A549 (cell line): ENCODE results near the gene ZFPM1. TPM values are rescaled to one million over a fixed set of nuclear protein-coding genes. Genes with fewer than 3 reads are reported as not detected.

Experiments used
- ATAC-seq, 2 experiments: fragments of 200-7000 bp in 1 of 2; fragments of >200 bp in 1 of 2; cut with Nextera tagmentation in 1 of 2; cut with Tn5 transposase in 1 of 2; 3 replicates each; pipeline versions ENCODE4 v1.8.0 to v1.9.1; 2018 to 2020; ENCODE audit warnings: mild to moderate bottlenecking in 1 of 2, moderate library complexity in 1 of 2
- CTCF ChIA-PET: fragments of 300-600 bp; sonication (Branson Sonifier 250); formaldehyde crosslinking; extraction: SDS; loops from one replicate; lab custom pipeline; 2021; ENCODE audit warnings: antibody characterized with exemption, inconsistent platforms; lab: Yijun Ruan, JAX
- POLR2A ChIA-PET: fragments of 350-600 bp; formaldehyde crosslinking; extraction: SDS; loops from one replicate; lab custom pipeline; 2021; ENCODE audit warnings: antibody characterized with exemption, inconsistent platforms; lab: Yijun Ruan, JAX
- DNase-seq, 2 experiments: peaks; one replicate each; pipeline versions ENCODE4 v3.0.0 to v3.0.0-alpha.2; 2011 to 2016; ENCODE audit warnings: low read depth in 1 of 2, low spot score in 1 of 2
- FAIRE-seq: peaks from 2 replicates; lab custom pipeline; 2011; peaks lifted over from hg19 to GRCh38; lab: Jason Lieb, UNC
- H3K27ac ChIP-seq, 2 experiments: fragments of >200 bp; sonication (Bioruptor Twin); formaldehyde crosslinking; 3 replicates each; pipeline ENCODE4 v1.5.1; 2016 to 2017
- H3K4me1 ChIP-seq: fragments of >200 bp; sonication (Bioruptor Twin); formaldehyde crosslinking; 3 replicates; pipeline ENCODE4 v1.6.1; 2016
- H3K4me2 ChIP-seq: fragments of >200 bp; sonication (Bioruptor Twin); formaldehyde crosslinking; 3 replicates; pipeline ENCODE4 v1.6.1; 2016
- H3K4me3 ChIP-seq: fragments of >200 bp; sonication (Bioruptor Twin); formaldehyde crosslinking; 3 replicates; pipeline ENCODE4 v1.5.1; 2016
- H3K9me3 ChIP-seq: fragments of >200 bp; sonication (Bioruptor Twin); formaldehyde crosslinking; 3 replicates; pipeline ENCODE4 v1.6.1; 2016
- CEBPB ChIP-seq, 2 experiments: fragments of >200 bp in 1 of 2; sonication (Bioruptor Twin) in 1 of 2; formaldehyde crosslinking in 1 of 2; IDR thresholded peaks; 2 replicates each; pipeline ENCODE4 v1.6.1; 2012 to 2016
- CHD4 ChIP-seq: fragments of 200-600 bp; sonication (generic); IDR thresholded peaks from 2 replicates; pipeline ENCODE4 v1.6.1; 2016; ENCODE audit warnings: antibody characterized with exemption, mild to moderate bottlenecking, borderline replicate concordance
- GATA3 ChIP-seq: IDR thresholded peaks from 2 replicates; pipeline ENCODE4 v1.6.1; 2012; ENCODE audit warnings: borderline replicate concordance
- KDM1A ChIP-seq: fragments of 200-600 bp; sonication (generic); IDR thresholded peaks from 2 replicates; pipeline ENCODE4 v1.6.1; 2016; ENCODE audit warnings: low read depth, mild to moderate bottlenecking
- PHF8 ChIP-seq: fragments of 200-600 bp; sonication (generic); IDR thresholded peaks from 2 replicates; pipeline ENCODE4 v1.6.1; 2016; ENCODE audit warnings: low read depth, mild to moderate bottlenecking, antibody characterized with exemption, moderate library complexity, borderline replicate concordance
- RFX5 ChIP-seq: fragments of 450-650 bp; IDR thresholded peaks from 2 replicates; pipeline ENCODE4 v1.7.1; 2014; ENCODE audit warnings: antibody characterized with exemption, mild to moderate bottlenecking, moderate library complexity
- RNF2 ChIP-seq: fragments of 200-600 bp; sonication (generic); IDR thresholded peaks from 2 replicates; pipeline ENCODE4 v1.6.1; 2016; ENCODE audit warnings: low read depth, mild to moderate bottlenecking, antibody characterized with exemption, moderate library complexity, borderline replicate concordance
- WGBS: methylation state at CpG from one replicate; pipeline ENCODE4 v1.1.6; 2017; ENCODE audit errors: missing lambda C conversion rate; 5-methylcytosine and 5-hydroxymethylcytosine counted together
- polyA plus RNA-seq, 4 experiments: library from polyadenylated mRNA; depleted of rRNA in 3 of 4; stranded (reverse); fragments of >200 nt; fragmentation: RNase III in 1 of 4; extraction: RNeasy Plus Mini Kit Qiagen cat#74134 plus additional on column Dnase treatment in 1 of 4; gene quantifications; 2 replicates in 3 of 4; 3 replicates in 1 of 4; pipeline ENCODE4 v1.2.3, GENCODE V29; 2011 to 2017
- TF ChIP-seq, protein P1 (sequence below): fragments of 200-600 bp; sonication (generic); IDR thresholded peaks from 2 replicates; pipeline ENCODE4 v1.6.1; 2016; ENCODE audit warnings: antibody characterized with exemption, mild to moderate bottlenecking, moderate library complexity
- TF ChIP-seq, protein P2 (sequence below): fragments of >200 bp; sonication (Bioruptor Twin); formaldehyde crosslinking; IDR thresholded peaks from 2 replicates; pipeline ENCODE4 v1.6.1; 2016
- TF ChIP-seq, protein P3 (sequence below): fragments of 250-450 bp; sonication (Bioruptor Pico); IDR thresholded peaks from 2 replicates; pipeline ENCODE4 v1.5.0; 2021; ENCODE audit warnings: mild to moderate bottlenecking, moderate library complexity, borderline replicate concordance

The ZFPM1 gene
- polyA plus RNA-seq, 2 of the 4 experiments (the other 2 are of a cell fraction) = 0.36 to 2.5 TPM

DNA sequence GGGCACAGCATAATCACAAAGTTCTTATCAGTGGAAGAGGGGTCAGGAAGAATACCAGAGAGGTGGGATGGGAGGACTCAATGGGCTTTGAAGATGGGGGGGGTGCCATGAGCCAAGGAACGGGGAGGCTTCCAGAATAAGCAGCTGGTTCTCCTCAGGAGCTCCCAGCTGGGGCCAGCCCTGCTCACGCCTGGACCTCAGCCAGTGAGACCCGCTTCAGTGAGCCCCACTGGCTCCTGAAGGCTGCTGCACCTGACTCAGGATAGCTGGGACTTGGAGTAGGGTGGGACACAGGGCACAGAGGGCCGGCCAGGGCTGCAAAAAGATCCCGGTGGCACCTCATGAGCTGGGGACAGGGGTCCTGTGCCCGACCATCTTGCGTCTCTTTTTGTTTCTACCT, 92.7 kb downstream of the ZFPM1 start:
- no peak overlapping the region for H3K4me3 ChIP-seq

DNA sequence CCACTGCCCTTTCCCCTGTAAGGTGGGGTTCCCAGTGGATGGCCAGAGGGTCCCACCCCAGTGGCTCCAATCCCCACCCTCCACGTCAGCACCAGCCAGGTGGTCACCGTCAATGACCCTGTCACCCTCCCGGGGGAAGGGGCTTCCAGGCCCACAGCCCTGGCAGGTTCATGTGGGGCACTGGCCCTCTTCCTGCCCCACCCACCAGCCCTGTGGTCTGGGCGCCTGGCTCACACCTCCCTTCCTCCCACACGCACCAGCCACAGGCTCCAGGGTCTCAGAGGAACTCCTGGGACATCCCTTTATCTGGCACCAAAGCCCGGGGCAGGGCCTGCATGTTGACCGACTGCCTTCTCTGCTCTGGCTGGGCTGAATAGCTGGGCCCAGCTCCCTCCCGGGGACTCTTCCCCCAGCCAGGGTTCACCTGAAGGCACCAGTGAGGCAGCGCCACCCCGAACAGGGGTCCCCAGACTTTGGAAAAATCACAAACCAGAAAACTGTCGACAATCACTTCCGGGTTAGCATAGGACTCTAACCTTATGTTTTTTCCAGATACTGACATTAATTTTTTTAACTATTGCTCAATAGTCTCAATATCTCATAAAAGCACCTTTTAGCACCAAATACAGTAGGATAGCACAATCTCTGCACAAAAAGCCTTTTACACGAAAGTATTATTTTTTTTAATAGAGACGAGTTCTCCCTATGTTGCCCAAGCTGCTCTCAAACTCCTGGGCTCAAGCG, 95.2 kb downstream of the ZFPM1 start:
- FAIRE-seq = no peak
- CTCF ChIA-PET = interaction anchor here (1.7 kb wide), 1 partner anchor 8 kb away, joined by 4 read pairs; no protein-coding TSS in a partner anchor

More for the DNA sequence above, 92.7 kb downstream of the ZFPM1 start:
- TF ChIP-seq, protein P1, sequence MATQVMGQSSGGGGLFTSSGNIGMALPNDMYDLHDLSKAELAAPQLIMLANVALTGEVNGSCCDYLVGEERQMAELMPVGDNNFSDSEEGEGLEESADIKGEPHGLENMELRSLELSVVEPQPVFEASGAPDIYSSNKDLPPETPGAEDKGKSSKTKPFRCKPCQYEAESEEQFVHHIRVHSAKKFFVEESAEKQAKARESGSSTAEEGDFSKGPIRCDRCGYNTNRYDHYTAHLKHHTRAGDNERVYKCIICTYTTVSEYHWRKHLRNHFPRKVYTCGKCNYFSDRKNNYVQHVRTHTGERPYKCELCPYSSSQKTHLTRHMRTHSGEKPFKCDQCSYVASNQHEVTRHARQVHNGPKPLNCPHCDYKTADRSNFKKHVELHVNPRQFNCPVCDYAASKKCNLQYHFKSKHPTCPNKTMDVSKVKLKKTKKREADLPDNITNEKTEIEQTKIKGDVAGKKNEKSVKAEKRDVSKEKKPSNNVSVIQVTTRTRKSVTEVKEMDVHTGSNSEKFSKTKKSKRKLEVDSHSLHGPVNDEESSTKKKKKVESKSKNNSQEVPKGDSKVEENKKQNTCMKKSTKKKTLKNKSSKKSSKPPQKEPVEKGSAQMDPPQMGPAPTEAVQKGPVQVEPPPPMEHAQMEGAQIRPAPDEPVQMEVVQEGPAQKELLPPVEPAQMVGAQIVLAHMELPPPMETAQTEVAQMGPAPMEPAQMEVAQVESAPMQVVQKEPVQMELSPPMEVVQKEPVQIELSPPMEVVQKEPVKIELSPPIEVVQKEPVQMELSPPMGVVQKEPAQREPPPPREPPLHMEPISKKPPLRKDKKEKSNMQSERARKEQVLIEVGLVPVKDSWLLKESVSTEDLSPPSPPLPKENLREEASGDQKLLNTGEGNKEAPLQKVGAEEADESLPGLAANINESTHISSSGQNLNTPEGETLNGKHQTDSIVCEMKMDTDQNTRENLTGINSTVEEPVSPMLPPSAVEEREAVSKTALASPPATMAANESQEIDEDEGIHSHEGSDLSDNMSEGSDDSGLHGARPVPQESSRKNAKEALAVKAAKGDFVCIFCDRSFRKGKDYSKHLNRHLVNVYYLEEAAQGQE = no peak
- TF ChIP-seq GATA3 (no peak), RFX5 (no peak), PHF8 (no peak), KDM1A (no peak)
- no peak overlapping the region for H3K4me2 ChIP-seq
- H3K9me3 ChIP-seq = peaks cover 33% of the 10 kb centered on the region
- 21% methylated on average over 7 of the region's 7 CpGs for WGBS
- CTCF ChIA-PET = interaction anchor here (0.8 to 1.9 kb wide), 3 partner anchors 10 to 17 kb away, joined by 3 to 5 read pairs (median 3); no protein-coding TSS in a partner anchor
- no peaks in the 10 kb centered on the region for H3K4me1 ChIP-seq
- DNase-seq = no peak
- no peak overlapping the region for H3K27ac ChIP-seq
- POLR2A ChIA-PET = no interaction called here
- no peak for ATAC-seq
- FAIRE-seq = no peak

DNA sequence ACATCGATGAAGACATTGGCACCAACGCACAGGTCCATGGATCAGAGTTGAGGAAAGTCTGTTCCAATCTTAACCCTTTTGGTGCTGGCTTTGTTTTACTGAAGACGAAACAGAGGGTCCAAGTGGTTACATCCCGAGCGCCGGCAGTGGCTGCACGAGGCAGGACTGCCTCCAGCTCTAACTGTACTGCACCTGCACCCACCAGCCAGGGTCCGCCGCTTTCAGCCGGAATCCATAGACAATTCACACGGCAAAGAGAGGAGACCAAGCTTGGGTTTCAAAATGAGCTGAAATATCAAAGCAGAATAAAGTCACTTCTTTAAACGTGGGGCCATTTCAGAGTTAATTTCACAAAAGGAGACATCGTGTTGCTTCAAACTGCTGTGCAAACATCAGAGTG, 95.9 kb downstream of the ZFPM1 start:
- Histone ChIP-seq H3K4me1 (no peaks in the 10 kb centered on the region), H3K9me3 (peaks cover 11% of the 10 kb centered on the region), H3K4me2 (no peak overlapping the region), H3K27ac (no peak overlapping the region), H3K4me3 (no peak overlapping the region)
- ChIA-PET POLR2A (no interaction called here), CTCF (interaction anchor here (1.3 to 1.7 kb wide), 2 partner anchors 9 to 10 kb away, joined by 4 to 6 read pairs; no protein-coding TSS in a partner anchor)
- FAIRE-seq (no peak), ATAC-seq (no peak), DNase-seq (no peak)
- WGBS = 71% methylated on average over 13 of the region's 13 CpGs
- TF ChIP-seq CEBPB (IDR thresholded peaks at IDR 0.05) (no peak), RFX5 (no peak), CHD4 (no peak), GATA3 (no peak), RNF2 (no peak)
- TF ChIP-seq, protein P1 = no peak
- TF ChIP-seq, protein P2, sequence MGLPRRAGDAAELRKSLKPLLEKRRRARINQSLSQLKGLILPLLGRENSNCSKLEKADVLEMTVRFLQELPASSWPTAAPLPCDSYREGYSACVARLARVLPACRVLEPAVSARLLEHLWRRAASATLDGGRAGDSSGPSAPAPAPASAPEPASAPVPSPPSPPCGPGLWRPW = no peak

More for the DNA sequence above, 95.2 kb downstream of the ZFPM1 start:
- POLR2A ChIA-PET = no interaction called here
- H3K9me3 ChIP-seq = peaks cover 17% of the 10 kb centered on the region
- TF ChIP-seq, protein P3, sequence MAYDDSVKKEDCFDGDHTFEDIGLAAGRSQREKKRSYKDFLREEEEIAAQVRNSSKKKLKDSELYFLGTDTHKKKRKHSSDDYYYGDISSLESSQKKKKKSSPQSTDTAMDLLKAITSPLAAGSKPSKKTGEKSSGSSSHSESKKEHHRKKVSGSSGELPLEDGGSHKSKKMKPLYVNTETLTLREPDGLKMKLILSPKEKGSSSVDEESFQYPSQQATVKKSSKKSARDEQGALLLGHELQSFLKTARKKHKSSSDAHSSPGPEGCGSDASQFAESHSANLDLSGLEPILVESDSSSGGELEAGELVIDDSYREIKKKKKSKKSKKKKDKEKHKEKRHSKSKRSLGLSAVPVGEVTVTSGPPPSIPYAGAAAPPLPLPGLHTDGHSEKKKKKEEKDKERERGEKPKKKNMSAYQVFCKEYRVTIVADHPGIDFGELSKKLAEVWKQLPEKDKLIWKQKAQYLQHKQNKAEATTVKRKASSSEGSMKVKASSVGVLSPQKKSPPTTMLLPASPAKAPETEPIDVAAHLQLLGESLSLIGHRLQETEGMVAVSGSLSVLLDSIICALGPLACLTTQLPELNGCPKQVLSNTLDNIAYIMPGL = no peak
- peak; percentile 17 to 34; a peak in 1 of 4 replicates for TF ChIP-seq CEBPB (IDR thresholded peaks at IDR 0.05)
- TF ChIP-seq, all 56 proteins: peak for 1
- H3K4me3 ChIP-seq = no peak overlapping the region
- no peak overlapping the region for H3K27ac ChIP-seq
- 69% methylated on average over 13 of the region's 15 CpGs for WGBS
- H3K4me2 ChIP-seq = no peak overlapping the region
- ATAC-seq (no peak; a peak in 1 of 6 replicates), DNase-seq (no peak)
- H3K4me1 ChIP-seq = no peaks in the 10 kb centered on the region
